Measurements from ENCODE around the gene IARS2.

DNA sequence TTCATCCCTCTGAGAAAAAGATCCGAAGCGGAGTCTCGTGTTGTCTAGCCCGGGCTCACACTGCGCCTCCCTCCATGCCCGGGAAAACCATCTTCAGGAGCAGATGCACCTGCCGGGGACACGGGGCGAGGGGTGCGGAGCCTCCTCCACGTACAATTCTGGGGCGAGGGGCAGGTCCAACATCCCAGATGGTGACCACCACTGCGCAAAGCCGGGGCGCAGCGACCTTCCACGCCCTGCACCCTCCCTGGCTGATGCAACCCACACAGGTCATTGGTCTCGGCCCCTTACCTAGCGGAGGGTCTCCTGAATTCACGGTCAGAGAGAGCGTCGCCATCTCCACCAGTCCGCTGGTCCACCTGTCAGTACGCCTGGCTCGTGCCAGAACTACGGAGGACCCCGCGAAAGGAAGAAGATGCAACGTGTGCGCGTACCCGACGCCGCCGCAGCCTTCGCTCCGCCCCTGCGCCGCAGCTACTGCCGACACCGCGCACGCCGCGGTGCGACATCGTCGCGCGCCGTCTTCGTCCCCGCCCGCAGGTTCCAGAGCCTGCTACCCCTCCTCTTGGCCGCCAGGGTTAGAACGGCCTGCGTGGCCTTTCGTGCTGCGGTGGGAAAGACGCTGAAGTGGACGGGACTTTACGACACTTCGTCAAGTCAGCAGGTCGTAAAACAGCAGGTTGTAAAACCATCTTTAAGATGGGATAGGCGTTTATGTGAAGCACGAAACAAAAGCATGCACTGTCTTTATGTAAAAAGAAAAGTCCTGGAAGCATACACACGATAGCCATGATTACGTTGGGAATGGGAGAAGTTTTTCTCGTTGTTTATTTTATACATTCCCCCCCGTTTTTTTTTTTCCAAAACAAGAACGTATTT lies 47.6 kb upstream of the IARS2 start, which contains the start of gene EPRS1:
- TF ChIP-seq FOXM1 (IDR thresholded peaks at IDR 0.05; ENCODE audit: borderline replicate concordance) (no peak), ELF4 (IDR thresholded peaks at IDR 0.05) (no peak), SUZ12 (IDR thresholded peaks at IDR 0.05) (no peak), FOXK2 (IDR thresholded peaks at IDR 0.05) (no peak), ZNF384 (IDR thresholded peaks at IDR 0.05) (no peak), LEF1 (IDR thresholded peaks at IDR 0.05; ENCODE audit: borderline replicate concordance) (no peak; the same call in 1 of the 2 replicates), BHLHE40 (IDR thresholded peaks at IDR 0.05; ENCODE audit: borderline replicate concordance) (no peak), TARDBP (IDR thresholded peaks at IDR 0.05) (no peak), SP1 (IDR thresholded peaks at IDR 0.05) (no peak), HDGF (IDR thresholded peaks at IDR 0.05; ENCODE audit: borderline replicate concordance) (0 out of 2 replicates have a peak, but pooled peaks have one; percentile 38), FOXA1 (IDR thresholded peaks at IDR 0.05) (no peak), ARNT (IDR thresholded peaks at IDR 0.05) (peak; percentile 98), CTBP1 (IDR thresholded peaks at IDR 0.05; ENCODE audit: borderline replicate concordance) (peak; percentile 95)
- TF ChIP-seq, protein P1, sequence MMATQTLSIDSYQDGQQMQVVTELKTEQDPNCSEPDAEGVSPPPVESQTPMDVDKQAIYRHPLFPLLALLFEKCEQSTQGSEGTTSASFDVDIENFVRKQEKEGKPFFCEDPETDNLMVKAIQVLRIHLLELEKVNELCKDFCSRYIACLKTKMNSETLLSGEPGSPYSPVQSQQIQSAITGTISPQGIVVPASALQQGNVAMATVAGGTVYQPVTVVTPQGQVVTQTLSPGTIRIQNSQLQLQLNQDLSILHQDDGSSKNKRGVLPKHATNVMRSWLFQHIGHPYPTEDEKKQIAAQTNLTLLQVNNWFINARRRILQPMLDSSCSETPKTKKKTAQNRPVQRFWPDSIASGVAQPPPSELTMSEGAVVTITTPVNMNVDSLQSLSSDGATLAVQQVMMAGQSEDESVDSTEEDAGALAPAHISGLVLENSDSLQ (IDR thresholded peaks at IDR 0.05) = peak; percentile 82
